ENCODE measurements around the gene SPECC1L. TPM values are rescaled to one million over a fixed set of nuclear protein-coding genes. Genes with fewer than 3 reads are reported as not detected.

Gene SPECC1L, protein sequence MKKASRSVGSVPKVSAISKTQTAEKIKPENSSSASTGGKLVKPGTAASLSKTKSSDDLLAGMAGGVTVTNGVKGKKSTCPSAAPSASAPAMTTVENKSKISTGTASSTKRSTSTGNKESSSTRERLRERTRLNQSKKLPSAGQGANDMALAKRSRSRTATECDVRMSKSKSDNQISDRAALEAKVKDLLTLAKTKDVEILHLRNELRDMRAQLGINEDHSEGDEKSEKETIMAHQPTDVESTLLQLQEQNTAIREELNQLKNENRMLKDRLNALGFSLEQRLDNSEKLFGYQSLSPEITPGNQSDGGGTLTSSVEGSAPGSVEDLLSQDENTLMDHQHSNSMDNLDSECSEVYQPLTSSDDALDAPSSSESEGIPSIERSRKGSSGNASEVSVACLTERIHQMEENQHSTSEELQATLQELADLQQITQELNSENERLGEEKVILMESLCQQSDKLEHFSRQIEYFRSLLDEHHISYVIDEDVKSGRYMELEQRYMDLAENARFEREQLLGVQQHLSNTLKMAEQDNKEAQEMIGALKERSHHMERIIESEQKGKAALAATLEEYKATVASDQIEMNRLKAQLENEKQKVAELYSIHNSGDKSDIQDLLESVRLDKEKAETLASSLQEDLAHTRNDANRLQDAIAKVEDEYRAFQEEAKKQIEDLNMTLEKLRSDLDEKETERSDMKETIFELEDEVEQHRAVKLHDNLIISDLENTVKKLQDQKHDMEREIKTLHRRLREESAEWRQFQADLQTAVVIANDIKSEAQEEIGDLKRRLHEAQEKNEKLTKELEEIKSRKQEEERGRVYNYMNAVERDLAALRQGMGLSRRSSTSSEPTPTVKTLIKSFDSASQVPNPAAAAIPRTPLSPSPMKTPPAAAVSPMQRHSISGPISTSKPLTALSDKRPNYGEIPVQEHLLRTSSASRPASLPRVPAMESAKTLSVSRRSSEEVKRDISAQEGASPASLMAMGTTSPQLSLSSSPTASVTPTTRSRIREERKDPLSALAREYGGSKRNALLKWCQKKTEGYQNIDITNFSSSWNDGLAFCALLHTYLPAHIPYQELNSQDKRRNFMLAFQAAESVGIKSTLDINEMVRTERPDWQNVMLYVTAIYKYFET
- 28.9 and 52.7 TPM in 2 replicates for total RNA-seq

DNA sequence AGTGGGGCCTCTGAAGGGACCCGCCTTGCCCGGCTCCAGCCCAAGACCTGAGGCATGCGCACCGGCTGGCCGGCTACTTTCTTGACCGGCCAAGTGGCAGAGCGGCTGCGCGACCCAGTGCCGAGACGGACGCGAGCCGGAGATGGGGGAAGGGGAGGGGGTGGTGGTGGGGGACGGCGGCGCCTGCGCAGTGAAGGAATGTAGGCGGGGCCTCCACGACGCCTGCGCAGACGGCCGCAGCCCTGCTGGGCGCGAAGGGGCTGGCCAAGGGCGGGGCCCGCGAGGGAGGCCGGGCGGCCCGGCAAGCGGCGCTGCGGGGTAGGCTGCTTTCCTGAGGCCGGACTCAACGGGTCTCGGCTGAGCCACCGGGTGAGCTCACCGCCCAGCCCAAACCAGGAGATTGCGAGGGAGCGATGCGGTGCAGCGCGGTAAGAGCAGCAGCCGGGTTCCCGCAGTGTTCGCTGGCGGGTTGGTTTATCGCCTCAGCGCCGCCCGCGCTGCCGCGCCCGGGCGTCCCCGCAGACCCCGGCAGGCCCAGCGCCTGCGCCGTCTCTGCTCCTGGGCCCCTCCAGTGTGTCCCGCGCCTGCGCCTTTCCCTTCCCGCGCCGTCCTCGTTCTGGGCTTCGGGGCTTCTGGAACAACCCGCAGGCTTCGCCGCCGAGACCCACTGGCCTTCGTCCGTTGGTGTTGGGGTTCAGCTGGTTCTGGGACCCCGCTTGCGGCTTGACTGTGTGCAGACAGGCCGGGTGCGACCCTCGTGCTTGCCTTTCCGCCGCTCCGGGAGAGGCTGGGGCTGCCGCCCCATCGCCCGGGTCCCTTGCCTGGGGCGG, at the start of gene SPECC1L:
SPECC1L (plus strand) TSS at position 276 of the 830 bp plus-strand sequence. CDS start 31,401 bp downstream, outside the sequence.

DNA sequence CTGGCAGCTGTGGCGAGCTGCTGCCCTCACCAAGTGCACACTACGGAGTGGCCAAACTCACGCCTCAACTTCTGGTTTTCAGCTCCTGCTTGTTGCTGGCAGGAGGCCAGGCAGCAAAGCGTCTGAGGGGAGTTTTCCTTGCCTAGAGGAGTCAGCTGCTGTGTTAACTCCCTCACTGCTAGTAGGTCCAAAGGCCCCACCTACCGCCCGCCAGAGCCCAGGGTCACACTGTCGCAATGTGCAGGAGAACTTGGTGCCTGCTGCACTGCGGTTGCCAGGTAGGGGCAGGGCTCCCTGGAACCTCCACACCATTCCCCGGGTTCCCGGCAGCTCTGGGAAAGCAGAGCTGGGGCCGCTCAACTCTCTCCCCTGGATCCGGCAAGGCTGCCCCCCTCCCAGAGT, 25.6 kb upstream of the SPECC1L start, which contains the start of gene GGT5:
GGT5 (minus strand) TSS at position 53 of the 402 bp plus-strand sequence. CDS start 357 bp downstream, outside the sequence.

DNA sequence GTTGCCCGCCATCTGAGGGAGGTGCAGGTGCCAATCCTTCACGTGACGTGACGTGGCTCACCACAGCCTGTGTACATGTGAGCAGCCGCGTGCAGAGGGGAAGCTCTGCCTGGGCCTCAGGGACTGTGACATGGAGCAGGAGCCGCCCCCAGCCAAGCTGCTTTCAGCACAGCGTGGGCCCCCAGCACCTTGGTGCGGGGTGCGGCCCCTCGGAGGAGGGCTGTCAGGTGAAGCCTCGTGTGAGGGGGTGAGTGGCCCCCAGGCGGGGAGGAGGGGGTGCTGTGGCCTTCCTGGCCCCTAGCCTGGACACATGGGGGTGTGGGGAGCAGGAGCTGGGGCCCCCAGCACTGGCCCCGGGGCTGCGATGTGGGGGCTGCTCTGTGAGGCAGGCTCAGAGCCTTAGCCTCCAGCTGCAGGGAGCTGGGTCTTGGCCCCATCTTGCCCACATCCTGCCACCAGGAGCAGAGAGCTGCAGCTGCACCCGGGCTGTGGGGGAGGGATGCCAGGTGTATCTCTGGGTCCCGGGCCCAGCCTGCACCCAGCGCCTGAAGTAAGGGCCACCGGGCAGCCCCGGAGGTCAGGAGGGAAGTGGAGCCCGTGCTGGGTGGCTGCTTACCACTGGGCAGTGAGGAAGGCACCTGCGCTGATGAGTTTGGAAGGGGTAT, 157.0 kb downstream of the SPECC1L start, which contains the start of gene ADORA2A:
ADORA2A (plus strand) TSS at position 100 of the 665 bp plus-strand sequence. CDS start 5,806 bp downstream, outside the sequence.

Other genes starting within 250 kb of the SPECC1L start
- under 0.01 and 0.15 TPM in 2 replicates for gene SUSD2, start 89.3 kb upstream of the SPECC1L start, total RNA-seq
- gene GGT5, start 25.7 kb upstream of the SPECC1L start, total RNA-seq, result 1.4 and 2.6 TPM in 2 replicates
- gene ADORA2A, start 156.8 kb downstream of the SPECC1L start, total RNA-seq, result 9.4 and 41.8 TPM in 2 replicates
- 0.30 and 0.32 TPM in 2 replicates for gene UPB1, start 224.5 kb downstream of the SPECC1L start, total RNA-seq

Measured in epithelial cell of umbilical artery (primary cell).